Endothelial cell (in vitro differentiated cells): ENCODE data around the gene HNRNPLL. TPM values are rescaled to one million over a fixed set of nuclear protein-coding genes. Genes with fewer than 3 reads are reported as not detected.
A peak's percentile ranks its signal among the peaks of the same experiment; 100 is the strongest.

Source experiments
- DNase-seq: peaks from one replicate; pipeline ENCODE4 v3.0.0; 2021; ENCODE audit warnings: low spot score
- H3K27ac Mint-ChIP-seq: one replicate; pipeline ENCODE4 v1.8.0; 2021; ENCODE audit warnings: mixed read lengths, inconsistent platforms; ENCODE audit not compliant: unreplicated experiment
- H3K27me3 Mint-ChIP-seq: one replicate; pipeline ENCODE4 v1.8.0; 2021; ENCODE audit warnings: mild to moderate bottlenecking, moderate library complexity, mixed read lengths, inconsistent platforms; ENCODE audit not compliant: unreplicated experiment
- H3K36me3 Mint-ChIP-seq: one replicate; pipeline ENCODE4 v1.8.0; 2021; ENCODE audit warnings: mild to moderate bottlenecking, low read depth, mixed read lengths, inconsistent platforms; ENCODE audit not compliant: unreplicated experiment
- H3K4me1 Mint-ChIP-seq: one replicate; pipeline ENCODE4 v1.8.0; 2021; ENCODE audit warnings: mild to moderate bottlenecking, mixed read lengths, inconsistent platforms; ENCODE audit not compliant: unreplicated experiment
- H3K4me3 Mint-ChIP-seq: one replicate; pipeline ENCODE4 v1.8.0; 2021; ENCODE audit warnings: mild to moderate bottlenecking, mixed read lengths, inconsistent platforms; ENCODE audit not compliant: unreplicated experiment
- H3K9me3 Mint-ChIP-seq: one replicate; pipeline ENCODE4 v1.8.0; 2021; ENCODE audit warnings: mixed read lengths, inconsistent platforms; ENCODE audit not compliant: unreplicated experiment
- CTCF ChIP-seq: fragments of 200-600 bp; sonication (generic); IDR thresholded peaks from one replicate; pipeline ENCODE4 v1.5.0; 2021; ENCODE audit warnings: antibody characterized with exemption; ENCODE audit not compliant: unreplicated experiment
- total RNA-seq: library from RNA; stranded (reverse); fragmentation: NEBNext Ultra II Directional; extraction: Animal tissue kit (Norgen Biotek cat#: 25700); gene quantifications from one replicate; pipeline ENCODE4 v1.2.1, GENCODE V29; 2021; ENCODE audit not compliant: unreplicated experiment

Gene HNRNPLL
- total RNA-seq, 1 donor from 2014 or later: 57.1 TPM

DNA sequence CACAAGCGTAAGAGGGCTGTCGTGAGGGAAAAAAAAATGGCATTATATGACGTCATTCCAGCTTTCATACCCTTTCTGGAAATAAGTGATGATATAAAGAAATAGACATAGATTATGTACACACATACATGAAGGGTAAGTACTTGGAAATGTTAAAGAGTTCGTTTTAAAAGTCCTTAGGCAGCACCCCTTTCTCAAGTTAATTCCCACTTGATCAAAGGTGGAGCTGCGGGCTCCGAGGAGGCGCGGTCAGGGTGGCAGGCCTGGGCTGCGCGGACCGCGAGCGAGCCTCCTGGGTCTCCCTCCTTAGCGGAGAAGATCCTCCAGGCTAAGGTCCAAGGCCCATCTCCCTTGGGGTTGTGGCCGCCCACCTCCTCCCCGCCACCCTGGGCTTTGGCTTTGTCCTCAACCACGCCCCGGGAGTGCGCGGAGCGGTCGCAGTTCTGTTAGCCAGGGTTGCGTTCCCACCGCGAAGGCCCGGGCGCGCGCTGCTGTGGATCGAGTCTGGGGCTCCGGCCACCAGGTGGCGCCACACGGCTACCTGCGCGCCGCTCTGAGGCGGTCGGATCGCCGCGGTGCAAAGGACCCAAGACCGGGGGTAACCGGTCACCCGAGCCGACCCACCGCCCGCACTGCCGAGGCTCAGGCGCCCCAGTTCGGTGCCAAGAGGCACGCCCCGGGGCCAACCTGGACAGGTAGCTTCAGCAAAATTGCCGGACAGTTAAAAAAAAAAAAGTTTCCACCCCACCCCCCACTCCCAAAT, 66.8 kb downstream of the HNRNPLL start:
- Mint-ChIP-seq H3K9me3 (no peaks in the 10 kb centered on the region), H3K4me1 (no peaks in the 10 kb centered on the region), H3K36me3 (no peaks in the 10 kb centered on the region), H3K27ac (no peak overlapping the region), H3K27me3 (peaks cover 9% of the 10 kb centered on the region), H3K4me3 (no peak overlapping the region)
- peak; percentile 90 for DNase-seq
- peak; percentile 97 for TF ChIP-seq CTCF

DNA sequence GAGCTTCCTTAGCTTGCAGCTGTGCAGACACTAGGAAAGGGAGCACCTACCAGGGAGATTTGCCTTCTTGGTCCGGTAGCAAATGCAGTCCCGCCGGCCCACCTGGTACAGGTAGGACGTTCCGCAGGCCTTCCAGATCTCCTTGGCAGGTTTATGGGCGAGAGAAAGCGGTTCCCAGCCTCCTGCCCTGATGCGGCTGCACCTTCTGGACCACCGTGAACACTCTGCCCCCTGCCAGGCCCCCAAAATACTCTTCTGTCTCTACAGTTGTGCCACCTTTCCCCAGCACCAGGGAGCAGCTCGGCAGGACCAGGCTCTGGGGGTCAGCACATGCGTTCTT, 67.4 kb downstream of the HNRNPLL start:
- no peak for TF ChIP-seq CTCF
- Mint-ChIP-seq H3K9me3 (no peaks in the 10 kb centered on the region), H3K36me3 (no peaks in the 10 kb centered on the region), H3K4me1 (no peaks in the 10 kb centered on the region), H3K4me3 (no peak overlapping the region), H3K27ac (no peak overlapping the region), H3K27me3 (peaks cover 9% of the 10 kb centered on the region)
- no peak for DNase-seq

DNA sequence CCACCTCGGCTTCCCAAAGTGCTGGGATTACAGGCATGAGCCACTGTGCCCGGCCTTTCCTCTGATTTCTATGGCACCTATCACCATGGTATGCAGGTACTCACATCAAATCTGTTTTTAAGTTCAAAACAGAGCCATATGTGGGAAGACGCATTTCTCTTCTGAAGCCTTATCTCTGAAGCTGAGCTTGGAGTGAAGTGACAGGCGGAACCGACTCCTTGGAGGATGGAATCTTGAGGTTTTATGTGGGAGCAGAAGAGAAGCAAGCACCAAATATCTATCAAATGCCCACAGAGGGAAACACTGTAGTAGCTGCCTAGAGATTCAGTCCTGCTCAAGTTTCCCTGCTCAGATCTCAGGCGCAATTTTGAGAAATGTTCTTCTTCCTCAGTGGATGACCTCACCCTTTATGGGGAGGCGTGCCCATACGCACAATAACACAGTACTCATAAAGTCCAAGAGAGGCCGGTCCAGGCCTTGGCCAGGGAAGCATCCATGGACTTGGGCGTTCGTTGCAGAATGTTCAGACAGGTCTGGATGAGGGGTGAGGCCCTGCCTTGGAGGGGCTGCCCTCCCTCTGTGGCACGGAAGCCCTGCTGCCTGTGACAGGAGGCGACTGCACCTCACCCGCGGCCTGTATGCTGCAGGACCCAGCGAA, 67.9 kb downstream of the HNRNPLL start:
- Mint-ChIP-seq H3K27ac (no peak overlapping the region), H3K27me3 (peaks cover 9% of the 10 kb centered on the region), H3K4me1 (no peaks in the 10 kb centered on the region), H3K9me3 (no peaks in the 10 kb centered on the region), H3K4me3 (no peak overlapping the region), H3K36me3 (no peaks in the 10 kb centered on the region)
- no peak for TF ChIP-seq CTCF
- DNase-seq: no peak

DNA sequence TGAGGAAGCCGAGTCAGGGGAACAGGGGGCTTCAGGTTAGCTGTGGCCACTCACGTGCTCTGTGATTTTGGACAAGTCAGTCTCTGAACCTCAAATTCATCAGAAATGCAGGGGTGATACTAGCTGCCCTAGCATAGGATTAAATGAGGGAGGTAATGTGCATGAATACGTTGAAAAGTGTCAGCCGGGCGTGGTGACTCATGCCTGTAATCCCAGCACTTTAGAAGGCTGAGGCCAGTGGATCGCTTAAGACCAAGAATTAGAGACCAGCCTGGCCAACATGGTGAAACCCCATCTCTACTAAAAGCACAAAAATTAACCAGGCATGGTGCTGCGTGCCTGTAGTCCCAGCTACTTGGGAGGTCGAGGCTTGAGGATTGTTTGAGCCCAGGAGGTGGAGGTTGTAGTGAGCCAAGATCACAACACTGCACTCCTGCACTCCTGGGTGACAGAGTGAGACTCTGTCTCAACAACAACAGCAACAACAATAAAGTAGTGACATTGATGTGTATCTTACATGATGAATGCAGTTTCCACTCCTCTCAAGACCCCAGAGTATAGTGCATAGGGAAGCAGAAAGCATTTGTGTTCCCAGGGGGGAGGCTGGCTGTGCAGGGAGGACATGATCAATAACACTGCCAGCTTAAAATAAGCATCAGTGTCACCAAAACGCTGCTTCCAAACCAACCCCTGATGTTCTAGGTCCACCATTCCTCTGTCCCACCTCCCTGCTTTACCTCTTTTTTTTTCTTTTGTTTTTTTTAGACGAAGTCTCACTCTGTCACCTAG, 68.8 kb downstream of the HNRNPLL start:
- Mint-ChIP-seq H3K36me3 (no peaks in the 10 kb centered on the region), H3K9me3 (no peaks in the 10 kb centered on the region), H3K27ac (no peak overlapping the region), H3K27me3 (peaks cover 9% of the 10 kb centered on the region), H3K4me3 (no peak overlapping the region), H3K4me1 (no peaks in the 10 kb centered on the region)
- no peak for DNase-seq
- no peak for TF ChIP-seq CTCF

GRCh38 chr2:38533180-38533579, 69.5 kb downstream of the HNRNPLL start:
- no peak overlapping the region for H3K4me3 Mint-ChIP-seq
- no peak for DNase-seq
- H3K36me3 Mint-ChIP-seq: no peaks in the 10 kb centered on the region
- H3K4me1 Mint-ChIP-seq: no peaks in the 10 kb centered on the region
- H3K27me3 Mint-ChIP-seq: peaks cover 11% of the 10 kb centered on the region
- no peaks in the 10 kb centered on the region for H3K9me3 Mint-ChIP-seq
- TF ChIP-seq CTCF: no peak
- peak overlapping the region; percentile 9 for H3K27ac Mint-ChIP-seq
